HG03139 (cell line): Measurements from ENCODE around the gene SMIM28.

Source experiments
- ATAC-seq: cut with Tn5 transposase; IDR thresholded peaks from one replicate; pipeline ENCODE4 v1.9.1; 2021; ENCODE audit not compliant: unreplicated experiment

The SMIM28 gene

DNA sequence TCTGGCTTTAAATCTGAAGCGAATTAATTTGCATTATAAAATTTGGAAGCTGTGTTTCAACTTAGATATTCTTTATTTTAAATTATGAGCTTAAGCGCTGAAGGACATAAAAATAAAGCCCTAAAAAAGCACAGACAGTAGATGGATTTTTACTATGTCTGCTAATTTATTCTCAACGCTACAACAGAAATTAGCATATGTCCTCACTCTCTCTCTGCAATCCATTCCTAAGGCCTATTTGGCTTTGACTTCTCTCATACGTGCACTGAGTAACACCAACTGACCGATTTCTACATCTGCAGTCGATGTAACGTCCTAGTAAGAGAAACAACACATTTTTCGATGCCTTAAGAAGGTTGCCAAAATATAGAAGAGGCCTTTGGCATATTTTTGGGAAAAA lies 50.0 kb downstream of the SMIM28 start:
- no peak for ATAC-seq

DNA sequence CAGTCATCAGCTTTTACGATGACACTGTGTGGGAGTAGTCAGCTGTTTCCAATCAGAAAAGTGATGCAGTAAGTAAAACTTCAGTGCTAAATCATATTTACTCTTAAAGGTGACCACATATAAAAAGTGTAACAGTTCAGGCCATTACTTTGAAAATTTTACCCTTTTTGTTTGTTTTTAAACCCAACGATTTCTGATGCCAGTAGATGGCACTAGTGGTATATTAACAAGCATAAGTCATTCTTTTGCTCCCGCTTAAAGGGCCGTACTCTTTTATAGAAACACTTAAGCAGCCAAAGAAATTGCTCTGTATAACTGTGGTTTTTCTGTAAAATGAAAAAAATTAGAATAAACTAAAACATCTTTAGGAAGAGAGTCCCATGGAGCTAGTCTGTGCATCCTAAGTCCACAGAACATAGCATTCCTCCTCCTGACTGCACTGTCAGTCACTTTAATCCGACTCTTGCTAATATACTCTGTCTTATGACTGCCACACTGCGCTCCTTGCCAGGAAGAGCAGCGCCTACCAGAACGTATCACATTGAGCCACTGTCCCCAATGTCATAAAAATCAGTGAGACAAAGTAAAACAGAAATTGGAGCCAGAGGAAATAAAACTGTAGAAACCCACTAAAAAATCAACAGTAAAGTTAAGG lies 51.4 kb downstream of the SMIM28 start:
- no peak for ATAC-seq

DNA sequence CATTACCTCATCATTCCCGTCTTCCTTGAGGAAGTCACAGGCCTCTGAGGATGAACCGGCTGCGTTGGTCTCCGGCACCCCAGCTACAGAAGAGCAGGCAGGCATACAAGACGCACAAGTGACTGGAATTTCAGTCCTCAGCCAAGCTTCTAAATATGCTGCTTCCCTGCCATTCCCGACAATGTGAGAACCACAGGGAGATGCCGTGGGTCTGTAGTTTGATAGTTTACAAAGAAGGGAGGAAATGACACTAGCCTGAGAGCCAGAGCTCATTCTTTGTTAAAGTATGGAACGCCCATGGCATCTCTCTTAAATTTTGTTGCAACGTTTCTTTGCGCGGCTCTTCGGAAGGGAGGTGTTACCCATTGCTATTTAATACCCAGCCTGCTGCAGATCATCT lies 52.1 kb downstream of the SMIM28 start:
- no peak for ATAC-seq

DNA sequence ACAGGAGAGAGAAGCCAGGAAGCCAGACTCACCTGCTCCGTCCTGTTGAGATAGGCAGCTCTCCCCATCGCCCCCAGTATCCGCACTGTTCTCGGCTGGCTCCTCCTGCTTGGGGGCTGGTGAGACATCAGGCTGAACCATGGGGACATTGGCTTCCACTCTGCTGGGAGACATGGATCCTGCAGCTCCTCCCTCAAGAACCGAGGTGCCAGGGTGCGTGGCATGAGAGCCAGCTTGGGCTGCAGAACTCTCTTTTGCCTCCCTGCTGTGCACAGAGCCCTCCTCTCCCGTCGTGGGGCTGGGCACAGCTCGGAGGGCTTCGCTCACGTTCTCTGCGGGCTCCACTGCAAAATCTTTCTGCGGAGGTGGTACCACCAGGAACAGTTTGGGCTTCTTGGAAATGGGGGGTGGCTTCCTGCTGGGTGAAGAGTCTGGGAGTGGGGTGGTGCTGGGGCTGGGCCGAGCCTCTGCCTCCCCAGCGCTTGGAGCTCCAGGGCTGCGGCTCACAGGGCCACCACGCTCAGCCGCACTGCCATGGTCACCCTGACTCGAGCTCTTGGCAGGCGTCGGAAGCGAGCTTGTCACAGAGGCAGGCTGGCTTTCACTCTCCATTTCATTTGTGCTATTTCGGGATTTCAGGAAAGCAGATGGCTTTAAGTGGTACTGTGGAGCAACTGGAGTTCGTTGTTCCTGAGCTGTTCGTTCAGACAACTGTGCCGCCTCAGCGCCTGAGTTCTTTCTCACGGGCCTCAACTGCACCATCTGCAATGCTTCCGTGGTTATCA lies 52.8 kb downstream of the SMIM28 start:
- ATAC-seq = no peak

GRCh38 chr6:138431256-138432062 lies 53.8 kb downstream of the SMIM28 start:
- no peak for ATAC-seq

DNA sequence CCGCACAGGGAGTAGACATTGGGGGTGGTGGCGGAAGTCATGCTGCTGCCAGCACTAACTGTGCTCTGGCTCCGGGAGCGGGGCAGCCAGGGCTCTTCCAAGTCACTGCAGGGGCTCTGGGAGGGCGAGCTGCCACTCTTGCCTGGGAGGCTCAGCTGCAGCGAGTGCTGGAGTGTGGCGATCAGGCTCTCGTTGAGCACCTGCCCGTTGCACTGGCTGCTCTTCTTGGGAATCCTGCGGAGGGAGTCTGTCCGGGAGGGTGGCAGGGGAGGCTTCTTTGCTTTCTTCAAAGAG lies 54.3 kb downstream of the SMIM28 start:
- no peak for ATAC-seq
